Mesenchymal stem cell (in vitro differentiated cells and primary cell): Measurements from ENCODE around the gene GABARAPL1.

Source experiments
- DNase-seq: peaks from one replicate; pipeline ENCODE4 v3.0.0-alpha.2; 2013
- H2AFZ ChIP-seq: one replicate; pipeline ENCODE4 v1.6.1; 2013; ENCODE audit warnings: low read depth, mild to moderate bottlenecking, control low read depth, inconsistent platforms, low read length, moderate library complexity
- H2AK5ac ChIP-seq: 2 replicates; pipeline ENCODE4 v1.6.1; 2013; ENCODE audit warnings: low read length, moderate library complexity, mild to moderate bottlenecking, inconsistent platforms; ENCODE audit not compliant: severe bottlenecking
- H2BK120ac ChIP-seq: one replicate; pipeline ENCODE4 v1.6.1; 2013; ENCODE audit warnings: low read depth, mild to moderate bottlenecking, inconsistent platforms, low read length, moderate library complexity
- H2BK12ac ChIP-seq, 2 experiments: one replicate each; pipeline ENCODE4 v1.6.1; 2013; ENCODE audit warnings: inconsistent platforms in 2 of 2, low read length in 2 of 2, mild to moderate bottlenecking in 2 of 2, moderate library complexity in 2 of 2, control low read depth in 1 of 2
- H2BK15ac ChIP-seq: one replicate; pipeline ENCODE4 v1.6.1; 2013; ENCODE audit warnings: mild to moderate bottlenecking, low read depth, inconsistent platforms; ENCODE audit not compliant: poor library complexity, severe bottlenecking
- H2BK5ac ChIP-seq: 2 replicates; pipeline ENCODE4 v1.6.1; 2013; ENCODE audit warnings: low read depth, mild to moderate bottlenecking, low read length, control low read depth, inconsistent platforms; ENCODE audit not compliant: poor library complexity, severe bottlenecking
- H3K14ac ChIP-seq, 2 experiments: one replicate each; pipeline ENCODE4 v1.6.1; 2013; ENCODE audit warnings: inconsistent platforms in 2 of 2, low read length in 2 of 2, control low read depth in 1 of 2, mild to moderate bottlenecking in 1 of 2, moderate library complexity in 1 of 2
- H3K18ac ChIP-seq, 2 experiments: one replicate each; pipeline ENCODE4 v1.6.1; 2013; ENCODE audit warnings: inconsistent platforms in 2 of 2, low read length in 2 of 2, control low read depth in 1 of 2, low read depth in 1 of 2, mild to moderate bottlenecking in 1 of 2
- H3K23ac ChIP-seq, 2 experiments: one replicate each; pipeline ENCODE4 v1.6.1; 2013; ENCODE audit warnings: inconsistent platforms in 2 of 2, low read length in 2 of 2, mild to moderate bottlenecking in 2 of 2, moderate library complexity in 2 of 2, control low read depth in 1 of 2
- H3K27ac ChIP-seq: 2 replicates; pipeline ENCODE4 v1.5.1; 2013; ENCODE audit warnings: mild to moderate bottlenecking, moderate library complexity, low read length, control low read depth, inconsistent platforms; ENCODE audit not compliant: poor library complexity, severe bottlenecking
- H3K27me3 ChIP-seq, 2 experiments: 2 replicates each; pipeline versions ENCODE4 v1.6.1 to v1.7.0; 2013; ENCODE audit warnings: low read length in 2 of 2, mild to moderate bottlenecking in 2 of 2, moderate library complexity in 2 of 2, control low read depth in 1 of 2, inconsistent platforms in 1 of 2; ENCODE audit not compliant: control insufficient read depth in 1 of 2, insufficient read depth in 1 of 2
- H3K36me3 ChIP-seq, 2 experiments: 2 replicates each; pipeline versions ENCODE4 v1.6.1 to v1.7.0; 2013; ENCODE audit warnings: low read length in 2 of 2, control low read depth in 1 of 2, inconsistent platforms in 1 of 2, low read depth in 1 of 2, mild to moderate bottlenecking in 1 of 2; ENCODE audit not compliant: insufficient read depth in 2 of 2, control insufficient read depth in 1 of 2
- H3K4ac ChIP-seq, 2 experiments: one replicate each; pipeline ENCODE4 v1.6.1; 2013; ENCODE audit warnings: inconsistent platforms in 2 of 2, low read length in 2 of 2, mild to moderate bottlenecking in 2 of 2, moderate library complexity in 2 of 2, control low read depth in 1 of 2, low read depth in 1 of 2
- H3K4me1 ChIP-seq: 2 replicates; pipeline ENCODE4 v1.6.1; 2013; ENCODE audit warnings: low read depth, low read length, control low read depth; ENCODE audit not compliant: control insufficient read depth, insufficient read depth
- H3K4me2 ChIP-seq: 2 replicates; pipeline ENCODE4 v1.6.1; 2013; ENCODE audit warnings: low read length, mild to moderate bottlenecking, inconsistent platforms; ENCODE audit not compliant: poor library complexity, severe bottlenecking
- H3K4me3 ChIP-seq, 2 experiments: 2 replicates each; pipeline versions ENCODE4 v1.5.1 to v1.7.0; 2013; ENCODE audit warnings: low read length in 2 of 2, mild to moderate bottlenecking in 2 of 2, control low read depth in 1 of 2, low read depth in 1 of 2; ENCODE audit not compliant: insufficient read depth in 1 of 2
- H3K79me1 ChIP-seq: replicated peaks from 2 replicates; pipeline ENCODE4 v1.6.1; 2013; ENCODE audit warnings: mild to moderate bottlenecking, control low read depth, low read length, inconsistent platforms; ENCODE audit not compliant: poor library complexity, severe bottlenecking
- H3K9ac ChIP-seq: 2 replicates; pipeline ENCODE4 v1.7.0; 2013; ENCODE audit warnings: mild to moderate bottlenecking, low read length, moderate library complexity
- H3K9me3 ChIP-seq: 2 replicates; pipeline ENCODE4 v1.7.0; 2013; ENCODE audit warnings: mild to moderate bottlenecking, low read length; ENCODE audit not compliant: control insufficient read depth
- H4K8ac ChIP-seq: one replicate; pipeline ENCODE4 v1.6.1; 2013; ENCODE audit warnings: inconsistent platforms, mild to moderate bottlenecking, low read length, moderate library complexity
- H4K91ac ChIP-seq: one replicate; pipeline ENCODE4 v1.6.1; 2013; ENCODE audit warnings: mild to moderate bottlenecking, low read length, inconsistent platforms
- WGBS: methylation state at CpG from one replicate; pipeline ENCODE4 v1.1.7; 2013; ENCODE audit warnings: mixed read lengths; 5-methylcytosine and 5-hydroxymethylcytosine counted together

GABARAPL1 gene

GRCh38 chr12:10226731-10227130 is 14.1 kb downstream of the GABARAPL1 start:
- no peak overlapping the region for H3K9ac ChIP-seq
- no peaks in the 10 kb centered on the region for H3K4me1 ChIP-seq
- H3K4ac ChIP-seq: no peak overlapping the region
- H4K91ac ChIP-seq: no peak overlapping the region
- no peak overlapping the region for H2BK12ac ChIP-seq
- H4K8ac ChIP-seq: no peak overlapping the region
- H3K79me1 ChIP-seq: peaks cover 10% of the 10 kb centered on the region
- H3K27ac ChIP-seq: no peak overlapping the region
- H3K36me3 ChIP-seq: peaks cover 24 to 27% of the 10 kb centered on the region in 2 experiments
- H3K27me3 ChIP-seq: no peaks in the 10 kb centered on the region
- no peak overlapping the region for H3K4me3 ChIP-seq
- no peak overlapping the region for H2BK15ac ChIP-seq
- no CpG with 5 or more reads among the region's 1 CpG for WGBS
- H3K23ac ChIP-seq: no peak overlapping the region
- H2BK5ac ChIP-seq: no peak overlapping the region
- no peak overlapping the region for H3K14ac ChIP-seq
- H3K4me2 ChIP-seq: no peak overlapping the region
- H3K18ac ChIP-seq: no peak overlapping the region
- no peak overlapping the region for H2BK120ac ChIP-seq
- no peak overlapping the region for H2AFZ ChIP-seq
- no peaks in the 10 kb centered on the region for H3K9me3 ChIP-seq
- H2AK5ac ChIP-seq: no peak overlapping the region
- no peak for DNase-seq

GRCh38 chr12:10227648-10228047 is 15.0 kb downstream of the GABARAPL1 start:
- no peak for DNase-seq
- Histone ChIP-seq H2AFZ (no peak overlapping the region), H3K79me1 (peaks cover 6% of the 10 kb centered on the region), H4K8ac (no peak overlapping the region), H3K14ac (no peak overlapping the region), H4K91ac (no peak overlapping the region), H3K27me3 (no peaks in the 10 kb centered on the region), H3K4me1 (no peaks in the 10 kb centered on the region), H3K4me2 (no peak overlapping the region), H2BK120ac (no peak overlapping the region), H3K27ac (no peak overlapping the region), H3K9ac (no peak overlapping the region), H3K23ac (no peak overlapping the region), H3K9me3 (no peaks in the 10 kb centered on the region), H3K18ac (no peak overlapping the region), H2BK12ac (no peak overlapping the region), H2AK5ac (no peak overlapping the region), H3K36me3 (peaks cover 16 to 18% of the 10 kb centered on the region in 2 experiments), H3K4me3 (no peak overlapping the region), H2BK5ac (no peak overlapping the region), H3K4ac (no peak overlapping the region), H2BK15ac (no peak overlapping the region)
- 88% methylated on average over 1 of the region's 1 CpG for WGBS

- Histone ChIP-seq H3K4me1 (no peaks in the 10 kb centered on the region), H3K9ac (no peak overlapping the region), H2BK15ac (no peak overlapping the region), H3K27me3 (no peaks in the 10 kb centered on the region), H3K4me2 (no peak overlapping the region), H2BK12ac (no peak overlapping the region), H3K18ac (no peak overlapping the region), H2BK120ac (no peak overlapping the region), H4K91ac (no peak overlapping the region), H3K4ac (no peak overlapping the region), H3K4me3 (no peak overlapping the region), H3K23ac (no peak overlapping the region), H4K8ac (no peak overlapping the region), H3K36me3 (peaks cover 0 to 3% of the 10 kb centered on the region in 2 experiments), H3K79me1 (peaks cover 1% of the 10 kb centered on the region), H2BK5ac (no peak overlapping the region), H2AK5ac (no peak overlapping the region), H2AFZ (no peak overlapping the region), H3K14ac (no peak overlapping the region), H3K9me3 (peaks cover 5% of the 10 kb centered on the region), H3K27ac (no peak overlapping the region)
- no peak for DNase-seq
Observed at GRCh38 chr12:10234562-10234961, 21.9 kb downstream of the GABARAPL1 start.

DNA sequence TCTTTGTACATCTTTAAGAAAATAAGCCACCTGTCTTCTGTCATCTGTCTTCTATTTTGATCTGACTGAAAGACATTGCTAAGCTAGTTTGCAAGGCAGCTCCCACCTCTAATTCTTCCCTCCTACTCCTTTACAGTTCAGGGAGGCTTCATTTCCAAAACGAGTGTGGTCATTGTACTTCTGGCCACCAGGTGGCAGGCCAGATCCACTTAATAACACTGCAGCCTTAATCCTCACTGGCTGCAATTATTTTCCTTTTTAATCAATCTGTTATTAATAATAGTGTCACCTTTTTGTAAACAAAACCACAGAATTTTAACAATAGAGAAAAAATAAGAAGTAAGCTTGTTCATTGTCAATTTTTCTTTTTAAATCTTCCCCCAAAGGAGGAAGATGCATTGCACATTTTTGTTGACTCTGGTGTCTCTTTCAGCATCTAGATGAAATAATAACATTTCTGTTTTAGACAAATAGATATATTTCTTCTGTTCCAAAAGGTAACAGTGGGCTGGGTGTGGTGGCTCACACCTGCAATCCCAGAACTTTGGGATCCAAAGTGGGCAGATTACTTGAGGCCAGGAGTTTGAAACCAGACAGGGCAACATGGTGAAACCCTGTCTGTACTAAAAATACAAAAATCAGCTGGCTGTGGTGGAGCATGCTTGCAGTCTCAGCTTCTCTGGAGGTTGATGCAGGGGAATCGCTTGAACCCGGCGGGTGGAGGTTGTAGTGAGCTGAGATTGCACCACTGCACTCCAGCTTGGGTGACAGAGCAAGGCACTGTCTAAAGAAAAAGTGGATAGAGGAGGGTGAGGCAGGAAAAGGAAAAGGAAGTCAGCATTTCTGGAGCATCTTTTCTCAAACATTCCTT is 23.3 kb downstream of the GABARAPL1 start:
- H3K9me3 ChIP-seq: peaks cover 5% of the 10 kb centered on the region
- no peak overlapping the region for H4K91ac ChIP-seq
- H2BK5ac ChIP-seq: no peak overlapping the region
- H3K79me1 ChIP-seq: peaks cover 1% of the 10 kb centered on the region
- H2AFZ ChIP-seq: no peak overlapping the region
- H3K4me1 ChIP-seq: no peaks in the 10 kb centered on the region
- no peak overlapping the region for H2AK5ac ChIP-seq
- H3K4me2 ChIP-seq: no peak overlapping the region
- 66% methylated on average over 4 of the region's 4 CpGs for WGBS
- H3K27ac ChIP-seq: no peak overlapping the region
- H3K18ac ChIP-seq: peak overlapping the region in 1 of 2 experiments; percentile 12
- no peak overlapping the region for H2BK12ac ChIP-seq
- H3K4me3 ChIP-seq: no peak overlapping the region
- DNase-seq: peak; percentile 53
- no peaks in the 10 kb centered on the region for H3K27me3 ChIP-seq
- no peak overlapping the region for H2BK120ac ChIP-seq
- H3K4ac ChIP-seq: no peak overlapping the region
- no peak overlapping the region for H4K8ac ChIP-seq
- H2BK15ac ChIP-seq: no peak overlapping the region
- no peak overlapping the region for H3K23ac ChIP-seq
- H3K14ac ChIP-seq: peak overlapping the region in 1 of 2 experiments; percentile 78
- H3K36me3 ChIP-seq: peaks cover 0 to 3% of the 10 kb centered on the region in 2 experiments
- H3K9ac ChIP-seq: no peak overlapping the region
